ENCODE data around the gene PCDH15.

The PCDH15 gene

GRCh38 chr10:54130394-54130793 lies 670.6 kb downstream of the PCDH15 start:
- DNase-seq (ENCODE audit: low spot score): no peak

- no peak for DNase-seq (ENCODE audit: low spot score)
These were observed 675.8 kb downstream of the PCDH15 start for GRCh38 chr10:54125098-54125747.

- no peak for DNase-seq (ENCODE audit: low spot score)
These were observed 676.7 kb downstream of the PCDH15 start for GRCh38 chr10:54124209-54124885.

GRCh38 chr10:54120806-54121205 lies 680.2 kb downstream of the PCDH15 start:
- no peak for DNase-seq (ENCODE audit: low spot score)

GRCh38 chr10:54108961-54109360 lies 692.1 kb downstream of the PCDH15 start:
- DNase-seq (ENCODE audit: low spot score): no peak

- no peak for DNase-seq (ENCODE audit: low spot score)
These were observed 704.1 kb downstream of the PCDH15 start for GRCh38 chr10:54096892-54097291.

- no peak for DNase-seq (ENCODE audit: low spot score)
These were observed 706.7 kb downstream of the PCDH15 start for GRCh38 chr10:54094321-54094720.

GRCh38 chr10:54091237-54091636 lies 709.8 kb downstream of the PCDH15 start:
- no peak for DNase-seq (ENCODE audit: low spot score)

GRCh38 chr10:54081950-54082349 lies 719.1 kb downstream of the PCDH15 start:
- DNase-seq (ENCODE audit: low spot score): peak; percentile 0

GRCh38 chr10:54067361-54067760 lies 733.7 kb downstream of the PCDH15 start:
- no peak for DNase-seq (ENCODE audit: low spot score)

- DNase-seq (ENCODE audit: low spot score): no peak
These were observed 734.4 kb downstream of the PCDH15 start for GRCh38 chr10:54066646-54067045.

- no peak for DNase-seq (ENCODE audit: low spot score)
These were observed 735.9 kb downstream of the PCDH15 start for GRCh38 chr10:54065106-54065505.

GRCh38 chr10:54064215-54064614 lies 736.8 kb downstream of the PCDH15 start:
- DNase-seq (ENCODE audit: low spot score): no peak

- DNase-seq (ENCODE audit: low spot score): no peak
These were observed 737.5 kb downstream of the PCDH15 start for GRCh38 chr10:54063514-54063913.

GRCh38 chr10:54060572-54060971 lies 740.5 kb downstream of the PCDH15 start:
- no peak for DNase-seq (ENCODE audit: low spot score)

GRCh38 chr10:54057357-54057756 lies 743.7 kb downstream of the PCDH15 start:
- no peak for DNase-seq (ENCODE audit: low spot score)

GRCh38 chr10:54026340-54026739 lies 774.7 kb downstream of the PCDH15 start:
- no peak for DNase-seq (ENCODE audit: low spot score)

- no peak for DNase-seq (ENCODE audit: low spot score)
These were observed 789.9 kb downstream of the PCDH15 start for GRCh38 chr10:54011117-54011516.

GRCh38 chr10:54010337-54010933 lies 790.6 kb downstream of the PCDH15 start:
- no peak for DNase-seq (ENCODE audit: low spot score)

GRCh38 chr10:54009672-54010071 lies 791.4 kb downstream of the PCDH15 start:
- DNase-seq (ENCODE audit: low spot score): no peak

- DNase-seq (ENCODE audit: low spot score): no peak
These were observed 799.0 kb downstream of the PCDH15 start for GRCh38 chr10:54002077-54002476.

- no peak for DNase-seq (ENCODE audit: low spot score)
These were observed 803.1 kb downstream of the PCDH15 start for GRCh38 chr10:53997953-53998352.

- DNase-seq (ENCODE audit: low spot score): no peak
These were observed 810.2 kb downstream of the PCDH15 start for GRCh38 chr10:53990799-53991238.

Data from COLO829 (cell line).